Measurements from ENCODE around the gene FBXO15.

The FBXO15 gene

DNA sequence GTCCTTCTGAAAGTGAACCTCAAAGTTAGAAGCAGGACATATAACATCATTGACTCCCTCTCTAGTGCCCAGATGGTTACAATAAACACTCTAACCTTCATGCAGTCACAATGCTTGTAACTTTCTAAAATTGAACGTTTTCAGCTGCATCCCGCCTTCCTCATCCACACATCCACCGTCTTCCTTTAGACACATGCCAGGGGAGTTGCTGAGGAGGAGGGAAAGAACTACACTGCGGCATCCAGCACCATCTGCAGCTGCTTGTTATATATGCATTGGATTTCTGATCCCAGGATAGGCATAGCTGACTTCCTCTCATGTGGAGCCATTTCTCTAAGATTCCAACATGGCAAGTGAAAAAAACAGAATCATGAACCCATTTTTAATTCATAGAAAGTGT lies 96.8 kb downstream of the FBXO15 start:
- no peak for DNase-seq

DNA sequence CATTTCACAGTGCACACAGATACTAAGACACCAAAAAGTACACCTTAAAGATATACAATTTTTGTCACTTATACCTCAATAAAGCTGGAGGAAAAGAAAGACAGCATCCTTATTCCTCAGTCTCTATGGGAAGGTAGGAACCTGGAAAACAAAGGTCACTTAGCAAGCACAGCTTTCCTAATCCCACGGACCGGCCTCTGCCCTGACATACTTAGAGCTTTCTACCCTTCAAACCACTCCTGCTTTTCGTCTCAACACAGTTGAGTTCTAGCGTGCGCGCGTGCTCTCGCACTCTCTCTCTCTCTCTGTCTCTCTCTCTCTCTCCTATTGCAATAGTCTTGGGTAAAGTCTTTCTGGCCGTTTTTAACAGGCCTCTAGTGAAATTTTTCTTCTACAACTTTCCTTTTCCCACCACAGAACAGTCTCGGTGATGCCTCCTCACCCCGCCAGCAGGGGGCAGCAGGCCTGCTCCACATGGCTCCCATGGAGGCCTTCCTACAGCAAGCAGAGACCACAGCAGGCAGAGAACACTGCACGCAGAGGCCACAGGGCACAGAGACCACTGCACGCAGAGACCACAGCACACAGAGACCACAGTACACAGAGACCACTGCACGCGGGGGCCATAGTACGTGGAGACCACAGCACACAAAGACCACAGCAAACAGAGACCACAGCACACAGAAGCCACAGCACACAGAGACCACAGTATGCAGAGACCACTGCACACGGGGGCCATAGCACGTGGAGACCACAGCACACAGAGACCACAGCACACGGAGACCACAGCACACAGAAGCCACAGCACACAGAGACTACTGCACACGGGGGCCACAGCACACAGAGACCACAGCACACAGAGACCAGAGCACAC lies 106.9 kb downstream of the FBXO15 start:
- no peak for DNase-seq

DNA sequence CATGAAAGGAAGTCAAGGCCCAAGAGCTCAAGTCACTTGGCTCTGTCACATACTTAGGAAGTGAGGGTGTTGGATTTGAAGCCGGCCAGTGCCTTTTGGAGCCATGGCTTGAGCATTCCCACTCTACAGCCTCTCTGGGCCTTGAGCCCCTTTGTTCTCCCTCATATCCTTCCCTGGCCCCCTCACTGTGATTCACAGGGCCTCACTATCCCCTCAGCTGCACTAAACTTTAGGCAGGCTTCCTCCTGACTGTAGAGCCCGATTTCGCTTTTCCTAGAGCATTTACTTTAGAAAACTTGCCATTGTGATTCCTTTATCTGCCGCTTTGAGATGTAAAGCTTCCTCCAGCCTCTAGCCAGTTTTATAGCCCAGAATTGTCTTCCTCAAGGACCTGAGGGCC lies 107.6 kb downstream of the FBXO15 start:
- DNase-seq = no peak

DNA sequence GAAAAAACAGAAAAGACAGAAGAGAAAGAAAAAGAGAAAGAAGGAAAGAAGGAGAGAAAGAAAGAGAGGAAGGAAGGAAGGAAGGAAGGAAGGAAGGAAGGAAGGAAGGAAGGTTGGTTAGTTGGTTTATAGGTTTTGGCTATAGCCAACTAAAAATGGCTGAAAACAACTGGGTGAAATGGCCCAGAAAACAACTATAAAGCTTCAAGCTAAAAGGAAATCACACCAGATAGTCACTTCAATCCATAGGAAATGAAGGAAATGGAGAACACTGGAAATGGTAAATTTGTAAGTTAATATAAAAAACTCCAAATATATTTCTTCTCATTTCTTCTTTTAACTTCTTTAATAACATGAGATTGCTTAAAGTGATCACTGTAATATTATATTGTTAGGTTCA lies 118.5 kb downstream of the FBXO15 start:
- DNase-seq = no peak
